GM12865 (cell line): ENCODE measurements around the gene PSME3IP1.

Experiments used
- DNase-seq: peaks from one replicate; pipeline ENCODE4 v3.0.0; 2010; ENCODE audit warnings: low read depth
- H3K4me3 ChIP-seq: 2 replicates; pipeline ENCODE4 v1.5.1; 2011; ENCODE audit warnings: mild to moderate bottlenecking, low read depth, low read length, control low read depth
- TF ChIP-seq, protein P1 (sequence below): IDR thresholded peaks from 2 replicates; pipeline ENCODE4 v1.5.1; 2011; ENCODE audit warnings: low read length, control low read depth, low read depth, inconsistent platforms; ENCODE audit not compliant: insufficient read depth; ENCODE audit errors: missing control alignments

The PSME3IP1 gene

DNA sequence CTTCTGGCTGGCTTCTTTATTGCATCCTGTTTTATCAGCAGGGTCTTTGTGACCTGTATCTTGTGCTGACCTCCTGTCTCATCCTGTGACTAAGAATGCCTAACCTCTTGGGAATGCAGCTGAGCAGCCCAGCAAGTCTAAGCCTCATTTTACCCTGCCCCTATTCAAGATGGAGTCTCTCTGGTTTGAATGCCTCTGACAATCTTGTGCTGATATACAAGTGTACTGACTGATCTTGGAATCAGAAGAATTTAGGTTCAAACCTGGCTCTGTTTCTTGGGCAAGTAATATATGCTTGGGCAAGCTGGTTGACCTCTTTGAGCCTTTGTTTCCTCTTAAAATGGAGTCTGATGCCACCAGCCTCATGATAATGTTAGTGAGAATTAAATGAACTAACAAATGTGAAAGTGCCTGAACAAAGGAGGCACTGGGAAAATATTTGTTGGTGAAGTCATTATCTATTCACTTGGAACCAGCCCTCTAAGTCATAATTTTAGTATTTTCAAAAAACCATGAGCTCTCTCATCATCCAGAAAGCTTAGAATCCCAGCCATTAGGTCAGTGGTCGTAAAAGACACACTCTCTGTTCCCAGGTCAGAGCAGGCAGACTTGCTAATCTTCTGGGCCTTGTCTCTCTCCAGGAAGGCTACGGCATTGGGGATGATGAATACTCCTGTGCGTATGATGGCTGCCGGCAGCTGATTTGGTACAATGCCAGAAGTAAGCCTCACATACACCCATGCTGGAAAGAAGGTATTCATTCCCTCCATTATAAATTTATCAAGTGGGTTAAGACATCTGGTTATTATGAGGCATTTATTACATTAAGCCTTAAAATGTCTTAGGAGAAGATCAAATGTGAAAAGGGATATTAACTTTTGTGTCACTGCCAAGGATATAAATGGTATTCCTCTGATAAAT is 41.1 kb upstream of the PSME3IP1 start:
- no peak overlapping the region for H3K4me3 ChIP-seq
- TF ChIP-seq, protein P1, sequence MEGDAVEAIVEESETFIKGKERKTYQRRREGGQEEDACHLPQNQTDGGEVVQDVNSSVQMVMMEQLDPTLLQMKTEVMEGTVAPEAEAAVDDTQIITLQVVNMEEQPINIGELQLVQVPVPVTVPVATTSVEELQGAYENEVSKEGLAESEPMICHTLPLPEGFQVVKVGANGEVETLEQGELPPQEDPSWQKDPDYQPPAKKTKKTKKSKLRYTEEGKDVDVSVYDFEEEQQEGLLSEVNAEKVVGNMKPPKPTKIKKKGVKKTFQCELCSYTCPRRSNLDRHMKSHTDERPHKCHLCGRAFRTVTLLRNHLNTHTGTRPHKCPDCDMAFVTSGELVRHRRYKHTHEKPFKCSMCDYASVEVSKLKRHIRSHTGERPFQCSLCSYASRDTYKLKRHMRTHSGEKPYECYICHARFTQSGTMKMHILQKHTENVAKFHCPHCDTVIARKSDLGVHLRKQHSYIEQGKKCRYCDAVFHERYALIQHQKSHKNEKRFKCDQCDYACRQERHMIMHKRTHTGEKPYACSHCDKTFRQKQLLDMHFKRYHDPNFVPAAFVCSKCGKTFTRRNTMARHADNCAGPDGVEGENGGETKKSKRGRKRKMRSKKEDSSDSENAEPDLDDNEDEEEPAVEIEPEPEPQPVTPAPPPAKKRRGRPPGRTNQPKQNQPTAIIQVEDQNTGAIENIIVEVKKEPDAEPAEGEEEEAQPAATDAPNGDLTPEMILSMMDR = no peak
- DNase-seq = no peak

DNA sequence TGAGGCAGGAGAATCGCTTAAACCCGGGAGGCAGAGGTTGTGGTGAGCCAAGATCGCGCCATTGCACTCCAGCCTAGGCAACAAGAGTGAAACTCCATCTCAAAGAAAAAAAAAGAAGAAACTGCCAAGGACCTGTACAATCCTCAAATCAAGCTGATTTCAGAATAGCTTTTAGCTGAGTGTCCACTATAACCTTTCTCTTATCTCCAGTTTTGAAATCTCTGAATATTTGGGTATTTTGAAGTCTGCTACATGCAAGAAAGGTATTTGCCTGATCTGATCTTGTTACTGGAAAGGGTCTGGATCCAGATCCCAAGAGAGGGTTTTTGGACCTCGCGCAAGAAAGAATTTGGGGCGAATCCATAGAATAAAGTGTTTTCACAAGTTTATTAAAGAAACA is 40.1 kb upstream of the PSME3IP1 start:
- no peak overlapping the region for H3K4me3 ChIP-seq
- TF ChIP-seq, protein P1 = no peak
- DNase-seq = no peak

DNA sequence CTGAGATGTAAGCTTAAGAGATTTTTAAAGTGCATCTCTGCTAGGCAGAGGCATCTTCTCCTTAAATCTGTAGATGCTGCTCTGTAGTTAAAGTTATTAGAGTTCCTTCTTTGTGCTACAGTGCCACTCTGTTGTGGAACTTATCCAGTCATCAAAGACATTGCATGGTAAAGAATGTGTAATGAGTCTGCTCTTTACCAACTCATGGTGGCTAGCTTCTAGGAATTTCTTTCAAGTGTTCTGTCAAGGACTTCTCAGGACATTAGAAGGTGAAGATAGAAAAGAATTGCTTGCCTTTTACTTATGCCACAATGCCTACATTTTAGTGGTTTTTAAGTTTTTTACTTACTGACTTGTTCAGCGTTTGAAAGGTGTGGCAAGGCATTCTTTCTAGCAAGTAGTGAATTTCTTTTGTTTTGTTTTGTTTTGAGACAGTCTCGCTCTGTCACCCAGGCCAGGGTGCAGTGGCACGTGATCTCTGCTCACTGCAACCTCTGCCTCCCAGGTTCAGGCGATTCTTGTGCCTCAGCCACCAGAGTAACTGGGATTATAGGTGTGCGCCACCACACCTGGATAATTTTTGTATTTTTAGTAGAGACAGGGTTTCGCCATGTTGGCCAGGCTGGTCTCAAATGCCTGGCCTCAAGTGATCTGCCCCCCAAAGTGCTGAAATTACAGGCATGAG is 39.0 kb upstream of the PSME3IP1 start:
- TF ChIP-seq, protein P1 = no peak
- DNase-seq = no peak
- H3K4me3 ChIP-seq = no peak overlapping the region

DNA sequence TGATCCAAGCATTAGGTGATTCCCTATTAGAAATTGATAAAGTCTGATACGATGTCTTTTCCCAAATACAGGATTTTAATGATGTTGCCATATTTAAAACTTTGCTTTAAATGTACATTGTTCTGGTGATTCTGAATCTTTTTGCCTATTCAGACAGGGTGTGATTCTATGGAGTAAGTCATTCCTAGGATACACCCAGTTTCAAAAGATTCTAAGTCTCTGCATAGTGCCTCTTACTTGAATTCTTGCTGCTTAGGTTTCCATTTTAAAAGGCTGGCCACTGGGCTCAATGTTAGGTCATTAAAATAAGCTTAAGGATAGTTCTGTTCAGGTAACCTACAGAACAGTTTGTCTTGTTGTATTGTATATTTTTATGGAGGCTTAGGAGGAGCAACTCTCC is 37.2 kb upstream of the PSME3IP1 start:
- no peak for DNase-seq
- TF ChIP-seq, protein P1 = no peak
- no peak overlapping the region for H3K4me3 ChIP-seq

DNA sequence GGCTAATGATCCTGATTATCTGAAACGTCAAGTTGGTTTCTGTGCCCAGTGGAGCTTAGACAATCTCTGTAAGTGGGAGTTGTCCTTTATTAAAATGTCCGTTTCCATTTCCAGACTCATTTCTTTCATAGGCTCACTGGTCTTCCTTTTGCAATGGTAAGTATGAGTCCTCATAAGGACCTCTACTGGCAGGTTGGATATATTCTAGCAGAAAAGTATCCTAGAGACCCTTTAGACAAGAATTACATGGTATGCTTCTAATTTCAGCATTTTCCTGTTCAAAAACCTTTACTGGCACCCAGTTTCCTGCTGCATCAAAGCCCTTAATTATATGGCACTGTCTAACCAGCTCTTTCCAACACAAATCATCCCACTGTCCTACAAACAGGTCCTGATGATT is 31.1 kb upstream of the PSME3IP1 start:
- no peak for DNase-seq
- TF ChIP-seq, protein P1 = no peak
- no peak overlapping the region for H3K4me3 ChIP-seq

DNA sequence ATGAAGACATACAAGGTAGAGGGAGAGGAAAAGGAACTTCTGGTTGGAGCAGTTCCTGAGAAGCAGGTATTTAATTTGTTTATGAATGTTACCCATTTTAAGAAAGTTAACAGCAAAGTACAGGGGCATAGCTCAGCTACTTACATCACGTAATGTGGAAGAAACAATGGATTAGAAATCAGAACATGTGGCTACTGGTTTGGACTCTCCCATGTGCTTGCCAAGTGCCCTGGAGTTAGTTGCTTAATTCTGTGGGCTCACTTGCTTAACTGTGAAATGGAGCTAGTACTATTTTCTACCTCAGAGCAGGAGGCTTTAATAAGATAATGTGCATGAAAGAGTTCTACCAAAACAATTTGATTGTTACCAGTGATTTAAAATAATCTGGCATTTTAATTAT is 27.6 kb upstream of the PSME3IP1 start:
- TF ChIP-seq, protein P1 = no peak
- no peak overlapping the region for H3K4me3 ChIP-seq
- no peak for DNase-seq
